ENCODE measurements around the gene MARCHF6.
"Not testable (repeated sequence)": the region's sequence is repeated elsewhere in the genome, so short reads cannot be mapped to it uniquely, and the experiment has no call there.

Gene MARCHF6, protein sequence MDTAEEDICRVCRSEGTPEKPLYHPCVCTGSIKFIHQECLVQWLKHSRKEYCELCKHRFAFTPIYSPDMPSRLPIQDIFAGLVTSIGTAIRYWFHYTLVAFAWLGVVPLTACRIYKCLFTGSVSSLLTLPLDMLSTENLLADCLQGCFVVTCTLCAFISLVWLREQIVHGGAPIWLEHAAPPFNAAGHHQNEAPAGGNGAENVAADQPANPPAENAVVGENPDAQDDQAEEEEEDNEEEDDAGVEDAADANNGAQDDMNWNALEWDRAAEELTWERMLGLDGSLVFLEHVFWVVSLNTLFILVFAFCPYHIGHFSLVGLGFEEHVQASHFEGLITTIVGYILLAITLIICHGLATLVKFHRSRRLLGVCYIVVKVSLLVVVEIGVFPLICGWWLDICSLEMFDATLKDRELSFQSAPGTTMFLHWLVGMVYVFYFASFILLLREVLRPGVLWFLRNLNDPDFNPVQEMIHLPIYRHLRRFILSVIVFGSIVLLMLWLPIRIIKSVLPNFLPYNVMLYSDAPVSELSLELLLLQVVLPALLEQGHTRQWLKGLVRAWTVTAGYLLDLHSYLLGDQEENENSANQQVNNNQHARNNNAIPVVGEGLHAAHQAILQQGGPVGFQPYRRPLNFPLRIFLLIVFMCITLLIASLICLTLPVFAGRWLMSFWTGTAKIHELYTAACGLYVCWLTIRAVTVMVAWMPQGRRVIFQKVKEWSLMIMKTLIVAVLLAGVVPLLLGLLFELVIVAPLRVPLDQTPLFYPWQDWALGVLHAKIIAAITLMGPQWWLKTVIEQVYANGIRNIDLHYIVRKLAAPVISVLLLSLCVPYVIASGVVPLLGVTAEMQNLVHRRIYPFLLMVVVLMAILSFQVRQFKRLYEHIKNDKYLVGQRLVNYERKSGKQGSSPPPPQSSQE

DNA sequence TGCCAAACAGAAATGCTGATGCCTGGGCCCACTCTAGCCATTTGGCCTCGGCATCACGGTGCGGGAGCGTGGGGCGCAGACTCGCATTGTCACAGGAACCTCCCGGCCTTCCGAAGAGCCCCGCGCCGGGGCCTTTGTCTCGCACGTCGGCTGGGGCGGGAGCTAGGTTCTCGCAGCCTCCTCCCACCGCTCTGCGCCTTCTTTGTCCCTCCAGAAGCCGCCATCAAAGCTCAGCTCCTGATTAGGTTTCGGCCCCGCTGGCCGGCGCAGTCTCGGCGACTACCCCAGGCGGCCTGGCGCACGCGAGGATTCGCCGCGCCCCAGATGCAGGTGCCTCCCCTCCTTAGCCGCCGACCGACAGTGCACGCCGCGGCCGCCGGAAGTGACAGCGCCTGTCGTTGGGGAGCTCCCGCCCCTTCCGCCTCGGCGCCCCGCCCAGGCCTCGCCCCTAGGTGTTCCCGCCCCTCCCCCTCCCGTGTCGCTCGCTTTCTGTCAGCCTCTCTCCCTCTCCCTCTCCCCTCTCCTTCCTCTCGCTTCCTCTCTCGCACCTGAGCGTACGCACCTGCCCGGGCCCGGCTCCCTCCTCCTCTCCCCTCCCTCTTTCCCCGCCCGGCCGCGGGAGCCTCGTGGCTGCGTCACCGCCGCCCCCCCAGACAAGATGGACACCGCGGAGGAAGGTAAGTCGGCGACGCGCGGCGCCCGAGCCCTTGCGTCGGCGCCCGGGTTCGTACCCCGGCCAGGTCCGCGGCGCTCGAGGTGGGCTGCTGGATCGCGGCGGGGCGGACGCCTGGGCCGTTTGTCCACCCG, at the start of gene MARCHF6:
TSS of gene MARCHF6 (plus strand) at position 455 of the 807 bp plus-strand sequence. CDS start at position 659, 204 bp downstream.
- peak; percentile 90 to 94 for DNase-seq (ENCODE audit: low read depth in 1 of 2, low spot score in 1 of 2)

- DNase-seq (ENCODE audit: low read depth in 1 of 2, low spot score in 1 of 2): no peak
Measured at GRCh38 chr5:10303699-10304170, 49.8 kb upstream of the MARCHF6 start.

DNA sequence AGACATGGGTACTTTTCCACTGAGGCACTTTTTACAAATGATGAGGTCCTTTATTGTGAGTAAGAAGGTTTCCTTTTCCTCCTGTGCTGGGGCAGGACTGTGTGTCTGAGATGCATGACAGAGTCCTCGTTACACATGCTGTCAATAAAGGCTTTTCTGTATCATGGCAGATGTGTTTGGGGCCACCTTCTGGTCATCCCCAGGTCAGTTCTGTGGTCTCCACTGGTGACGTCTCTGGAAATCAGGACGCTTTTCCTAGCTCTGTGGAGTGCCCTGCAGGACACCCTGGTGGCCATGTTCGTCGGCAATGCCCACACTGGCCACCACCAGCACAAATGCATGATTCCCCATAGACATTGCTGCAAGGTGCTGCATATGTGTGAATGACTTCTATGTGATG, 48.6 kb upstream of the MARCHF6 start:
- DNase-seq (ENCODE audit: low read depth in 1 of 2, low spot score in 1 of 2): no peak

DNA sequence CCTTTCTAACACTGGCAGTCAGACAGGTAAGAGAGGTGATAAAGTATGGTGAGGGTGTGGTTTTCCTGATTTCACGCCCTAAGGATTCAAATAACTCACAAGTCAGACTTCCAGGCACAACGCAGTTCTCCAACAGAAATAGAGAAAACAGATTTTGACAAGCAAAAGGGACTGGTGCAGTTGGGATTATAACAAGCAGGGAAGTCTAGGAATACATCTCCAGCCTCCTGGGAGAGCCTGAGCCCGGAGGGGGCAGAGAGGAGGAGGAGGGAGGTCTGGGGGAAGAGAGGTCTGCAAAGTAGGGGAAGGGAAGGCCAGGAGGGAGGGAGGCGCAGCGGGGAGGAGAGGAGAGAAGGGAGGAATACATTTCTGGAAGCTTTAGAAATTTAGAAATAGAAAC, 47.4 kb upstream of the MARCHF6 start:
- DNase-seq (ENCODE audit: low read depth in 1 of 2, low spot score in 1 of 2): no peak

- no peak for DNase-seq (ENCODE audit: low read depth in 1 of 2, low spot score in 1 of 2)
Measured at GRCh38 chr5:10306806-10307205, 46.7 kb upstream of the MARCHF6 start.

DNA sequence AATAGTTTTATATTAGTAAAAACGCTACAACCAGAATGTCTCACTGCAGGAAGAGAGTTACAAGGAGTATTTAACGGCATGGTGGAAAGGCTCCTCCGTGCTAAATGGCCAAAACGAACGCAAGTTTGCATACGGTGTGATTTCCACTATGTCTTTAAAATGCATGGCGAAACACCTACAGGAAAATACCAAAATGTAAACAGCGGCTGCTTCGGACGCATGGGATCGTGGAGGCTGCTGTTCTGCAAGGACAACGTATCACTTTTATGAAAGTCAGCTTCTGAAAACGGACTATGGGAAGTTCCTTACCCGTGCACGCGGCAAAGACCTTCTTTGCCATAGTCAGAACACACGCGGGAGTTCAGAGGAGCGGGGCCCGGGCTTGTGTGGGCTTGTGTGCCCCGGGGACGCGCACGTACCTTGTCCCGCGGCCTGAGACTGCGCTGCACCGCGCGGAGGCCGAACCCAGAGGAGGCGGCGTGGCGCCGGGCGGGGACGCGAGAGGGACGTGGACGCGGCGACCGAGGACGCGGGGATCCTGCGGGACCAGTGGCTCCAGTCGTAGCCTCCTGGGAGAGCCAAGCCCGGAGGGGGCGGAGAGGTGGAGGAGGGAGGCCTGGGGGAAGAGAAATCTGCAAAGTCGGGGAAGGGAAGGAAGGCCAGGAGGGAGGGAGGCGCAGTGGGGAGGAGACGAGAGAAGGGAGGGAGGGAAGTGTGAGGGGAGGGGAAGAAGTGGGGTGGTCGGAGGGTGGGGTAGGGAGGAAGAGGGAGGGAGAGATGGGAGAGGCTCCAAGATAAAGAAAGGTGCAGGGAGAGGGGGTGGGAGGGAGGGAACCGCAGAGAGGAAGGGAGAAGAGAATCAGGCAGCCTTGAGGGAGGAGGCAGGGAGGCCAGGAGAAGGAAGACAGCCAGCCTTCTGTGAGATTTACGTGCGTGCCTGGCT, 46.0 kb upstream of the MARCHF6 start, which contains the start of gene CMBL:
TSS of gene CMBL (minus strand) at position 697 of the 943 bp plus-strand sequence. CDS start 17,140 bp downstream, outside the sequence.
- DNase-seq (ENCODE audit: low read depth in 1 of 2, low spot score in 1 of 2): no peak

- DNase-seq (ENCODE audit: low read depth in 1 of 2, low spot score in 1 of 2): no peak
Measured at GRCh38 chr5:10308844-10309243, 44.7 kb upstream of the MARCHF6 start.

DNA sequence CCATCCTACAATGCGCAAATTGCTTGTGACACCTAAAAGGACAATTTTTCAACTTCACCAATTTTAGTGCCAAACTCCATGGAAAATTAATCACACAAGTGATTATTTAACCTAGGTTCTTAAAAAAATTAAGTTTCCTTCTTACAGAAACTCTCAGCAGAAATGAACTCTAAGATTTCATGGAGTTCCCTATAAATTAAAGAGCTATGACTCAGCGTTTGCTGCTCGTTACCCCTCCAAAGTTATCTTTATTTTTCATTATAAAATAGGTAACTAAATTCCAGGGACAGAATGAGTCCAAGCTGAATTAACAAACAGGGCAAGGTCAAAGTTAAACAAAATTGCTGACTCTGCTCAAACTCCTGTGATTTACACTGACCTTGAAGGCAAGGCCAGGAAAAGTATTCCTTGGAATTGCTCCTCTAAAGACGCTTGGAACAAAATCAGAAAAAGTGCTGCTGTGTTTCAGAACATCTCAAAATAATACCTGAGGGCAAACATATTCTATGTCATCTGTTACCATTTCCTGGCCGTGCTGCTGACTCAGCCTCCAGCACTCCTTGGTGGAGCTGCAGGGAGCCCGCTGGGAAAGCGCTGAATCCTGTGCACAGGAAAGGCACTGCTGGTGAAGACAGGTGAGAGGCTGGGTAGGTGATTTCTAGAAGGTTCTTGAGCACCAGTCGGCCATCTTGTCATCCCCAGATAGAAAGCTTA, 43.3 kb upstream of the MARCHF6 start:
- DNase-seq (ENCODE audit: low read depth in 1 of 2, low spot score in 1 of 2): no peak

DNA sequence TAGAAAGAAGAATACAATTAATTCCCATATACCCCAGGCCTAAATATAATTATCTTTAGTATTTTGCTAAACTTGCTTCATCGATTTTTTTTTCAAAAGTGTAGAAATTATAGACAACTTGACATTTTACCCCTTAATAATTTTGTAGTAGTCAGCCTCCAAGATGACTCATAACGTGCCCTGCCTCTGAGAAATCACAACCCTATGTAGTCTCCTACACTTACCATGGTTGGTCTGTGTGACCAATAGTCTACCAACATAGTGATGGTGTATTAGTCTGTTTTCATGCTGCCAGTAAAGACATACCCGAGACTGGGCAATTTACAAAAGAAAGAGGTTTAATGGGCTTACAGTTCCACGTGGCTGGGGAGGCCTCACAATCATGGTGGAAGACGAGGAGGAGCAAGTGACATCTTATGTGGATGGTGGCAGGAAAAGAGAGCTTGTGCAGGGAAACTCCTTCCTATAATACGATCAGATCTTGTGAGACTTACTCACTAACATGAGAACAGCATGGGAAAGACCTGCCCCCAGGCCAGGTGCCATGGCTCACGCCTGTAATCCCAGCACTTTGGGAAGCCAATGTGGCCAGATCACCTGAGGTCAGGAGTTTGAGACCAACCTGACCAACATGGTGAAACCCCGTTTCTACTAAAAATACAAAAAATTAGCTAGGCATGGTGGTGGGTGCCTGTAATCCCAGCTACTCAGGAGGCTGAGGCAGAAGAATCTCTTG, 42.5 kb upstream of the MARCHF6 start:
- not testable (repeated sequence) for DNase-seq (ENCODE audit: low read depth in 1 of 2, low spot score in 1 of 2)

- DNase-seq (ENCODE audit: low read depth in 1 of 2, low spot score in 1 of 2): no peak
Measured at GRCh38 chr5:10311595-10312425, 41.7 kb upstream of the MARCHF6 start.

DNA sequence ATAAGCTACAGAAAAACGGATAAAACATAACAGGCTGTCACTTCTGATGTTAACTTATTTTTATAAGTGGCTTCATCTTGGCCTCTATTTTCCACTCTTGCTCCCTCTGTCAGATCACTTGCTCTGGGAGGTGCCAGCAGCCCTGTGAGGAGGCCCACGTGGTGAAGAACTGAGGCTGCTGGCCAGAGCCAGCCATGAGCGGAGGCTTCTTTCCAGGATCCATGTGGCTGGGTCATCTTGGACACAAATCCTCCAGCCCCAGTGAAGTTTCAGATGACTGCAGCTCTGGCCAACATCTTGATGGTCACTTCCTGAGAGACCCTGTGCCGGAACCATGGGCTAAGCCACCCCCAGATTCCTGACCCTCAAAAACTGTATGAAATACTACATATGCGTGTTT, 38.3 kb upstream of the MARCHF6 start:
- DNase-seq (ENCODE audit: low read depth in 1 of 2, low spot score in 1 of 2): no peak

DNA sequence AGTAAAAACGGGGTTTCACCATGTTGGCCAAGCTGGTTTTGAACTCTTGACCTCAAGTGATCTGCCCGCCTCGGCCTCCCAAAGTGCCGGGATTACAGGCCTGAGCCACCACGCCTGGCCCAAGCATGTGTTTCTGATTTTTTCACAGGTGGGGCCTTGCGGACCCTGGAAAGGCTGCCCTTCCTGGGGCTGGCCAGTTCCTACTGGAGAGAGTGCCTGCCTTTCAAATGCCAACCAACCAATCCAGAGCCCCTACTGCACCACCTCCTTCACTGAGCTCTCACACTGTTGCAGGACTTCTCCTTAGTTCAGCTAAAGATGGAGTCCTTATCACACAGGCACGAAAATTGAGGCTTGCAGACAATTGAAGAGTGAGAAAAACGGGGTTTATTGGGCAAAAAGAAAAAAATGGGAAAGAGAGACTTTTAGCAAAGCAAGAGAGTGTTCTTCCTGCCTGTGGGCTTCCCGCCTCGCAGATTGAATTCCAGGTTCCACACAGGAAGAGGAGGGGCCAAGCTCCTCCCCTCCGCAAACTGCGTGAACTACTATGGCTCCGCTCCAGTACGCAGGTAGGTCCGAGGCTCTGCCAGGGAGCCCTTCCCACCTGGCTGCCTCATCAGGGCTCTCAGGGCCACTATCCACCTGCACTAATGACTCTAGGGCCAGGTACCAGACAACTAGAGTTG, 37.5 kb upstream of the MARCHF6 start:
- DNase-seq (ENCODE audit: low read depth in 1 of 2, low spot score in 1 of 2): no peak

DNA sequence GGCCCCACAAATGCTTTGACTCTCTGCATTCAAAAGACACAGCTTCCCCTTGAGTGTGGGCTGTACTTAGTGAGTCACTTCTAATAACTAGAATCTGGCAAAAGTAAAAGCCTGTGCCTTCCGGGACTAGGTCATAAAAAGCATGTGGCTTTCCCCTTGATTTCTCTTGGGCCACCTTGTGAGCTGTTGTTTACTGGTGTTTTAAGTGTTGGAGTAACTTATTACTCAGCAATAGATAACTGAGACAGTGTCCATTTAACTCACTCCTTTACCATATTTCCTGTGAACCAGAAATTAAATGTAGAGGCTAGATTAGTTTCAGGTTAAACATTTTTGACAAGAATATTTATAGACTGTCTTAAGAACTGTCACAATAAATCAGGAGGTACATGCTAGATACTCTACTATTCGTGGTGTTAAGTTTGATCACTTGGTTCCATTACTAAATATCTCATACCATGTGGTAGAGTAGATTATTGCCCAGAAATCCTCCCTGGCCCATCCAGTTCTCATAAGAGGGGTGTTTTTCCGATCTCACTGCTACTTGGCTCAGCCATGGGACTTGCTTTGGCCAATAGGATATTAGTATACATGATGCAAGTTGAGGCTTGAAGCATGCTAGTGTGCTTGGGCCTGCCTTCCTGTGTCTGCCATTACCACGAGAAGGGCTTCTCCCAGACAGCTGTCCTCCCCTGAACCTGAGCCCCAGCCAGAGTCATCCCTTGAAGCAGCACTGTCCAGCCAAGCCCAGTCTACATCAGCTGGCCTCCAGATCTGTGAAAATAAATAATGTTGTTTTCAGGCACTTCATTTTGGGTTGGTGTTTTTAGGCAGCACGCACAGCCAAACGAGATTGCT, 35.4 kb upstream of the MARCHF6 start:
- DNase-seq (ENCODE audit: low read depth in 1 of 2, low spot score in 1 of 2): no peak

DNA sequence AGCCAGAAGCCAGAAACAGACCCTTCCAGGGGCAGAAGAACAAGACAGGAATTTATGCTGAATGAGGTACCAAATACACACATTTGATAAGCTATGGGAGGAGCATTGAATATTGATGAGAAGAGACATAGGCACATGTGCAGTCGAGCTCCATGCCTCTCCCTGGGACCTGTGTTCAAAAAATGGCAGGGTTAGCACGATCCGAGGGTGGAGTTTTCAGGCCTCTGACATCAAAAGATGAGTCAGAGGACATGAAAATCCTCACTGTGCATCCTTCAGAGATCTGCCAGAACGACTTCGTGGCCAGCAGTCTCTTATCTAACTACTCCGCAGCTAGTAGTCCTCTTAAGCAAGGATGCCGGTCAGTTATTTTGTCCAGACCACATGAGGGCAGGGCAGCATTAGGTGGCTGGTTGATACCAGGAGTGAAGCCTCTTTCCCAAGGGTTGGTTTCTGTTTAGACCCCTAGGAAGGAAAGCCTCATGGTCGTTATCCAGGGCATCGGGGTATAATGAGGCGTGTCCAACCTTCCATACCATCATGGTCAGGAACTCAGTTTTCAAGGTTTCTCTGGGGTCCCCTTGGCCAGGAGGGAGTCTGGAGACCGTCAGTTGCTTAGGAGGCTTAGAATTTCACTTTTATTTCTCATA, 34.2 kb upstream of the MARCHF6 start:
- DNase-seq (ENCODE audit: low read depth in 1 of 2, low spot score in 1 of 2): no peak

GRCh38 chr5:10320793-10321192, 32.7 kb upstream of the MARCHF6 start:
- DNase-seq (ENCODE audit: low read depth in 1 of 2, low spot score in 1 of 2): no peak

GRCh38 chr5:10321882-10322281, 31.6 kb upstream of the MARCHF6 start:
- no peak for DNase-seq (ENCODE audit: low read depth in 1 of 2, low spot score in 1 of 2)
